Endodermal cell (in vitro differentiated cells): ENCODE data around the gene SEMA3A. TPM values are rescaled to one million over a fixed set of nuclear protein-coding genes. Genes with fewer than 3 reads are reported as not detected.
"Not testable (repeated sequence)": the region's sequence is repeated elsewhere in the genome, so short reads cannot be mapped to it uniquely, and the experiment has no call there.

Source experiments
- DNase-seq: peaks from one replicate; pipeline ENCODE4 v3.0.0-alpha.2; 2017
- H3K27ac ChIP-seq: 2 replicates; pipeline ENCODE4 v1.5.1; 2013; ENCODE audit warnings: mild to moderate bottlenecking, low read depth, low read length, moderate library complexity
- H3K27me3 ChIP-seq: 2 replicates; pipeline ENCODE4 v1.6.1; 2013; ENCODE audit warnings: mild to moderate bottlenecking, low read length, moderate library complexity; ENCODE audit not compliant: insufficient read depth, control insufficient read depth, poor library complexity, severe bottlenecking
- H3K36me3 ChIP-seq: 2 replicates; pipeline ENCODE4 v1.7.0; 2013; ENCODE audit warnings: mild to moderate bottlenecking, low read length, moderate library complexity; ENCODE audit not compliant: control insufficient read depth, insufficient read depth
- H3K4me1 ChIP-seq: one replicate; pipeline ENCODE4 v1.7.0; 2013; ENCODE audit warnings: low read length; ENCODE audit not compliant: control insufficient read depth, insufficient read depth
- H3K4me3 ChIP-seq: 2 replicates; pipeline ENCODE4 v1.5.1; 2013; ENCODE audit warnings: mild to moderate bottlenecking, low read length, moderate library complexity
- H3K9ac ChIP-seq: 2 replicates; pipeline ENCODE4 v1.6.1; 2013; ENCODE audit warnings: mild to moderate bottlenecking, low read length, moderate library complexity; ENCODE audit not compliant: poor library complexity, severe bottlenecking; ENCODE audit errors: extremely low read depth
- H3K9me3 ChIP-seq: 2 replicates; pipeline ENCODE4 v1.6.1; 2013; ENCODE audit warnings: mild to moderate bottlenecking, low read length, moderate library complexity; ENCODE audit not compliant: control insufficient read depth
- H3K27ac Mint-ChIP-seq: 2 replicates; pipeline ENCODE4 v1.8.0; 2020; ENCODE audit warnings: mixed read lengths
- H3K27me3 Mint-ChIP-seq: 2 replicates; pipeline ENCODE4 v1.8.0; 2021; ENCODE audit warnings: mild to moderate bottlenecking, mixed read lengths; ENCODE audit not compliant: insufficient read depth
- H3K36me3 Mint-ChIP-seq: 2 replicates; pipeline ENCODE4 v1.8.0; 2020; ENCODE audit warnings: low read depth, mixed read lengths
- H3K4me1 Mint-ChIP-seq: 2 replicates; pipeline ENCODE4 v1.8.0; 2020; ENCODE audit warnings: mixed read lengths
- H3K4me3 Mint-ChIP-seq: 2 replicates; pipeline ENCODE4 v1.8.0; 2020; ENCODE audit warnings: mild to moderate bottlenecking, moderate library complexity, mixed read lengths
- H3K9me3 Mint-ChIP-seq: 2 replicates; pipeline ENCODE4 v1.8.0; 2020; ENCODE audit warnings: mild to moderate bottlenecking, mixed read lengths
- CTCF ChIP-seq: fragments of 200-600 bp; sonication (generic); conservative IDR thresholded peaks from 2 replicates; pipeline ENCODE4 v1.5.0; 2021; ENCODE audit warnings: antibody characterized with exemption, mild to moderate bottlenecking
- WGBS, 2 experiments: methylation state at CpG; one replicate each; pipeline versions ENCODE4 v1.1.5 to v1.1.7; 2013; ENCODE audit warnings: missing lambda C conversion rate in 2 of 2, mixed read lengths in 1 of 2; ENCODE audit not compliant: insufficient coverage in 1 of 2, insufficient read length in 1 of 2; 5-methylcytosine and 5-hydroxymethylcytosine counted together
- total RNA-seq, 2 donors: library from RNA; stranded (reverse); fragmentation: NEBNext Ultra II Directional in 1 of 2; extraction: Animal tissue kit (Norgen Biotek cat#: 25700) in 1 of 2; gene quantifications; 2 replicates in 1 of 2; 3 replicates in 1 of 2; pipeline ENCODE4 v1.2.1, GENCODE V29; 2021

The SEMA3A gene
- total RNA-seq, 2 donors from 2014 or later, result 43.5 to 72.8 TPM

- Histone ChIP-seq H3K9me3 (no peaks in the 10 kb centered on the region), H3K4me1 (peaks cover 12% of the 10 kb centered on the region), H3K27me3 (no peaks in the 10 kb centered on the region), H3K9ac (no peak overlapping the region), H3K27ac (no peak overlapping the region), H3K36me3 (no peaks in the 10 kb centered on the region), H3K4me3 (no peak overlapping the region)
- H3K27me3 Mint-ChIP-seq, result no peaks in the 10 kb centered on the region
- no peak for DNase-seq
- 87 to 90% methylated on average over 4 of the region's 4 CpGs for whole genome bisulfite sequencing, 2 experiments
- H3K9me3 Mint-ChIP-seq, result no peaks in the 10 kb centered on the region
- no peaks in the 10 kb centered on the region for H3K36me3 Mint-ChIP-seq
- no peak for TF ChIP-seq CTCF
- H3K4me1 Mint-ChIP-seq, result peaks cover 29% of the 10 kb centered on the region
- no peak overlapping the region for H3K4me3 Mint-ChIP-seq
- peak overlapping the region; percentile 35 for H3K27ac Mint-ChIP-seq
These were observed 37.4 kb downstream of the SEMA3A start for GRCh38 chr7:84157171-84157570.

GRCh38 chr7:84154991-84155781 is 39.4 kb downstream of the SEMA3A start:
- Histone ChIP-seq H3K27ac (no peak overlapping the region), H3K9ac (no peak overlapping the region), H3K36me3 (no peaks in the 10 kb centered on the region), H3K27me3 (no peaks in the 10 kb centered on the region), H3K4me3 (no peak overlapping the region), H3K9me3 (no peaks in the 10 kb centered on the region), H3K4me1 (peaks cover 12% of the 10 kb centered on the region)
- Mint-ChIP-seq H3K36me3 (peaks cover 2% of the 10 kb centered on the region), H3K27ac (no peak overlapping the region), H3K4me3 (no peak overlapping the region), H3K9me3 (peaks cover 3% of the 10 kb centered on the region), H3K4me1 (peaks cover 25% of the 10 kb centered on the region), H3K27me3 (no peaks in the 10 kb centered on the region)
- WGBS, 2 experiments, result 94 to 96% methylated on average over 4 to 6 of the region's 6 CpGs
- TF ChIP-seq CTCF, result no peak
- DNase-seq, result no peak

GRCh38 chr7:84152995-84153394 is 41.6 kb downstream of the SEMA3A start:
- TF ChIP-seq CTCF, result no peak
- Mint-ChIP-seq H3K27ac (no peak overlapping the region), H3K4me3 (no peak overlapping the region), H3K4me1 (peaks cover 39% of the 10 kb centered on the region), H3K27me3 (no peaks in the 10 kb centered on the region), H3K9me3 (peaks cover 3% of the 10 kb centered on the region), H3K36me3 (peaks cover 2% of the 10 kb centered on the region)
- no peaks in the 10 kb centered on the region for H3K36me3 ChIP-seq
- H3K9me3 ChIP-seq, result no peaks in the 10 kb centered on the region
- DNase-seq, result no peak
- peaks cover 12% of the 10 kb centered on the region for H3K4me1 ChIP-seq
- H3K4me3 ChIP-seq, result peak overlapping the region; percentile 59
- H3K27ac ChIP-seq, result no peak overlapping the region
- no peaks in the 10 kb centered on the region for H3K27me3 ChIP-seq
- no peak overlapping the region for H3K9ac ChIP-seq

- not testable (repeated sequence) for H3K27me3 ChIP-seq, H3K9me3 ChIP-seq, H3K9me3 Mint-ChIP-seq, H3K36me3 Mint-ChIP-seq, H3K36me3 ChIP-seq, H3K27me3 Mint-ChIP-seq
- peak overlapping the region; percentile 92 for H3K4me3 ChIP-seq
- H3K9ac ChIP-seq, result peak overlapping the region; percentile 52
- peak overlapping the region; percentile 81 for H3K27ac ChIP-seq
- Mint-ChIP-seq H3K4me3 (peak overlapping the region; percentile 84), H3K27ac (peak overlapping the region; percentile 98), H3K4me1 (peaks cover 41% of the 10 kb centered on the region)
- peak; percentile 68 for DNase-seq
- peaks cover 15% of the 10 kb centered on the region for H3K4me1 ChIP-seq
- WGBS, 2 experiments, result 14 to 18% methylated on average over 8 to 20 of the region's 22 CpGs
These were observed 44.2 kb downstream of the SEMA3A start for GRCh38 chr7:84150370-84150769.
